Motor neuron (in vitro differentiated cells): ENCODE measurements around the gene CEP19. TPM values are rescaled to one million over a fixed set of nuclear protein-coding genes. Genes with fewer than 3 reads are reported as not detected.

Source experiments
- ATAC-seq, 8 experiments: fragments of 200-7000 bp; cut with Tn5 transposase; replicated peaks in 6 of 8; 2 replicates each; pipeline ENCODE4 v1.8.0; 2021; ENCODE audit warnings: mild to moderate bottlenecking in 8 of 8, moderate library complexity in 8 of 8
- H3K27ac ChIP-seq, 2 donors: fragments of 250-450 bp; sonication (Bioruptor Pico); 2 replicates each; pipeline ENCODE4 v1.9.0; 2021; ENCODE audit warnings: antibody characterized with exemption in 2 of 2, mild to moderate bottlenecking in 2 of 2, moderate library complexity in 1 of 2
- H3K4me1 ChIP-seq, 2 donors: fragments of 250-450 bp; sonication (Bioruptor Pico); replicated peaks in 1 of 2; 2 replicates each; pipeline ENCODE4 v1.6.1; 2021; ENCODE audit warnings: antibody characterized with exemption in 2 of 2, mild to moderate bottlenecking in 2 of 2, moderate library complexity in 1 of 2
- H3K4me3 ChIP-seq, 5 donors: fragments of 250-450 bp; sonication (Bioruptor Pico); 2 replicates each; pipeline ENCODE4 v1.9.0; 2021; ENCODE audit warnings: antibody characterized with exemption in 5 of 5, mild to moderate bottlenecking in 5 of 5, moderate library complexity in 4 of 5
- WGBS, 10 experiments: fragments of 450-650 bp; shearing (Covaris generic); methylation state at CpG; one replicate each; pipeline ENCODE4 v1.0.0; 2022; 5-methylcytosine and 5-hydroxymethylcytosine counted together
- in situ Hi-C, 9 experiments: fragments of 400-800 bp; cut with MboI; loops; one replicate each; pipeline ENCODE4 v1.15.0; 2021; ENCODE audit warnings: low sequenced_read_pairs in 9 of 9, low pct_unique_long_range_greater_than_20kb in 2 of 9; ENCODE audit not compliant: unreplicated experiment in 9 of 9
- total RNA-seq, 8 experiments: library from RNA; unstranded; fragments of 300-600 nt; gene quantifications; 2 replicates each; pipeline versions ENCODE4 v1.2.3 to v1.2.4, GENCODE V29; 2022

CEP19 gene
- total RNA-seq, 8 experiments from 2014 or later, result 1.9 to 13.6 (median 10.5) TPM

DNA sequence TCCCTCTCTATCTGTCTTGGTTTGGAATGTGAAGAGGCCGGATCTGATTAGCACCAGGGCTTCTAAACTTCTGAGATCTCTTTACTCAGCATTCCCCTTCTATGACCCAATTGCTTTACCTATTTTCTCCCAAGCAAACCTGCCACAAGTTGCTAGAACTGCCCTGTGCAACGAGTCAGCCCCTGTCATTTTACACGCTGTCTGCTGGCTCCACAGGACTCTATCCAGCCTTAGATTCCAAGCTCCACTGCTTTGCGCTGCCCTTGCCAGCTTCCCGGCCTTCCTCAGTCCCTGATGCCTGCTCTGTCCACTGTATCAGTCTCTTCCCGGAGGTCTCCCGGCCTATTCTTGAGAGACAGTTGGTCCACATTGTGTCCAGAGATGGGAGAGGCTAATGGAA is 12.3 kb downstream of the CEP19 start:
- 42 to 93% (median 73%) methylated on average over 3 to 7 of the region's 7 CpGs; no CpG with 5 or more reads in 1 of the 10 experiments for WGBS, 10 experiments
- Histone ChIP-seq H3K27ac (no peak overlapping the region), H3K4me1 (peaks cover 6 to 8% of the 10 kb centered on the region in 2 donors), H3K4me3 (no peak overlapping the region)
- ATAC-seq, result no peak
- in situ Hi-C loops, result no loop called here

DNA sequence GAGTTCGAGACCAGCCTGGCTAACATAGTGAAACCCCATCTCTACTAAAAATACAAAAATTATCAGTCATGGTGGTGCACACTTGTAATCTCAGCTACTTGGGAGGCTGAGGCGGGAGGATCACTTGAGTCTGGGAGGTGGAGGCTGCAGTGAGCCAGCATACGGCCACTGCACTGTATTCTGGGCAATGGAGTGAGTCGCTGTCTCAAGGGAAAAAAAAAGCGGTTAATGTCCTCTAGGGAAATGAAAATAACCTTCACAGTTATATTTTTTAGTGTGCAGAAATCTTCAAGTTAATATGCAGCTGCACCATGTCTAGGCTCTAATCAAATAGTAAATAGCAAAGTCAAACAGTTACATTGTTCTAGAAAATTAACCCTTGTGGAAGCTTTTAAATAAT is 14.8 kb downstream of the CEP19 start:
- WGBS, 10 experiments, result 83 to 100% (median 94%) methylated on average over 1 to 5 of the region's 5 CpGs; no CpG with 5 or more reads in 1 of the 10 experiments
- Histone ChIP-seq H3K4me1 (no peaks in the 10 kb centered on the region), H3K27ac (no peak overlapping the region), H3K4me3 (no peak overlapping the region)
- no peak for ATAC-seq
- in situ Hi-C loops, result no loop called here

DNA sequence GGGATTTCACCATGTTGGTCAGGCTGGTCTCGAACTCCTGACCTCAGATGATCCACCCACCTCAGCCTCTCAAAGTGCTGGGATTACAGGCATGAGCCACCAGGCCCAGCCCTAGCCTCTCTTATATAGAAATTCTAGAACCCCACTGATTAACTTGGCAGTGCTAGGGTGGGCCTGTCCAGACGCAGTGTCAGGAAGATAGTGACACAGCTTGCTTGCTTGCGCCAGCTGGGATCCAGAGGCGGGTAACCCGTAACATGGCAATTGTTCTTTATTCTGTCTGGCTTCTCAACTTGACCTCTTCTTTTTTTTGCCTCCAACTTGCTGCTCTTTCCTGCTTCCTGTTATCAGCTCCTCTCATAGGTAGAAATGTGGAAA is 16.2 kb downstream of the CEP19 start:
- 63 to 100% (median 100%) methylated on average over 1 to 4 of the region's 5 CpGs; no CpG with 5 or more reads in 5 of the 10 experiments for WGBS, 10 experiments
- Histone ChIP-seq H3K4me3 (no peak overlapping the region), H3K27ac (no peak overlapping the region), H3K4me1 (no peaks in the 10 kb centered on the region)
- no peak for ATAC-seq
- in situ Hi-C loops, result no loop called here

DNA sequence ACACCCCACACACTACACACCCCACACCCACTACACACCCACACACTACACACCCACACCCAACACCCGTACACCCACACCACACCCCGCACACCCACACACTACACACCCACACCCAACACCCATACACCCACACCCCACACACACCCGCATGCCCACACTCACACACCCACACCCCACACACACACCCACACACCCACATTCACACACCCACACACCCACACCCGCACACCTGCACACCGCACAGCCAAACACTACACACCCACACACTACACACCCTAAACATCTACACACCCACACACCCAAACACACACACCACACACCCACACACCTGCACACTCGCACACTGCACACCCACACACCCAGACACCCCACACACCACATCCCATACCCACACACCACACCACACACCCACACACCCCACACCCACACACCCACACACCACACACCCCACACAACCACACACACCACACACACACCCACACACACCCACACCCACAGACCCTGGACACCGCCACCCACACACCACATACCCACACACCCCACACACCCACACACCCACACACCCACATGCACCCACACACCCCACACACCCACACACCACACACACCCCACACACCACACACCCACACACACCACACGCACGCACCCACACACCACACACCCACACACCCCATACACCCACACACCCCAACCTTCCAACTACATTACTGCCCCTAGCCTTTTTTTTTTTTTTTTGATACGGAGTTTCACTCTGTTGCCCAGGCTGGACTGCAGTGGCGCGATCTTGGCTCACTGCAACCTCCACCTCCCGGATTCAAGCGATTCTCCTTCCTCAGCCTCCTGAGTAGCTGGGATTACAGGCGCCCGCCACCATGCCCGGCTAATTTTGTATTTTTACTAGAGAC is 16.9 kb downstream of the CEP19 start:
- H3K4me1 ChIP-seq, result no peaks in the 10 kb centered on the region
- H3K4me3 ChIP-seq, result no peak overlapping the region
- no peak for ATAC-seq
- 20 to 100% (median 97%) methylated on average over 1 to 8 of the region's 17 CpGs; no CpG with 5 or more reads in 5 of the 10 experiments for WGBS, 10 experiments
- in situ Hi-C loops, result no loop called here
- no peak overlapping the region for H3K27ac ChIP-seq

DNA sequence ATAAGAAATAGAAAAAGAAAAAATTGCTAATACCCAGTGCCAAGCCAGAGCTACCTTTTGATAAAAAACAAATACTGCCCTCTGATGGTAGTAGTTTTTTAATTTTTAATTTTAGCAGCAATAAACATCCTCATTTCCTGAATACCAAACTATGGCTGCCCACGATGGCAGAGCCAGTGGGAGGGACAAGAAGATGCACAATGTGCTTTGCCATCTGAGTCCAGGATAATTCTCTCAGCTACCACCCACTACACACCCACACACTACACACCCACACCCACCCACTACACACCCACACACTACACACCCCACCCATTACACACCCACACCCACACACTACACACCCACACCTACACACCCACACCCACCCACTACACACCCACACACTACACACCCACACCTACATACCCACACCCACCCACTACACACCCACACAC is 17.8 kb downstream of the CEP19 start:
- no peaks in the 10 kb centered on the region for H3K4me1 ChIP-seq
- no peak for ATAC-seq
- no peak overlapping the region for H3K27ac ChIP-seq
- H3K4me3 ChIP-seq, result no peak overlapping the region
- in situ Hi-C loops, result no loop called here
- WGBS, 10 experiments, result 0 to 44% (median 4%) methylated on average over 1 of the region's 1 CpG; no CpG with 5 or more reads in 4 of the 10 experiments

DNA sequence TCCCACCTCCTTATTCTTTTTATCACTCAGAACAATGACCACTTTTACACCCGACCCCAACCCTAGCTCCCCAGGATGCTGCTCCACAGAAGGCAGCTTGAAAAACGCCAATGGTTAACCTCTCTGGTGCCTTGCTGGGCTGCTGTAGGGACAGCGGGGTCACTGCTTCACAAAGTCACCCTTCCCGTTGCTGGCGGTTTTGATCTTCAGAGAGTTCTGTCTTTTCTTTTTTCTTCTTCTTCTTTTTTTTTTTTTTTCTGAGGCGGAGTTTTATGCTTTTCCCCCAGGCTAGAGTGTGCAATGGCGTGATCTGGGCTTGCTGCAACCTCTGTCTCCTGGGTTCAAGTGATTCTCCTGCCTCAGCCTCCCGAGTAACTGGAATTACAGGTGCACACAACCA is 20.7 kb downstream of the CEP19 start:
- no peak overlapping the region for H3K27ac ChIP-seq
- 24 to 88% (median 69%) methylated on average over 1 to 8 of the region's 8 CpGs for WGBS, 10 experiments
- ATAC-seq, result no peak
- in situ Hi-C loops, result no loop called here
- no peaks in the 10 kb centered on the region for H3K4me1 ChIP-seq
- H3K4me3 ChIP-seq, result no peak overlapping the region

DNA sequence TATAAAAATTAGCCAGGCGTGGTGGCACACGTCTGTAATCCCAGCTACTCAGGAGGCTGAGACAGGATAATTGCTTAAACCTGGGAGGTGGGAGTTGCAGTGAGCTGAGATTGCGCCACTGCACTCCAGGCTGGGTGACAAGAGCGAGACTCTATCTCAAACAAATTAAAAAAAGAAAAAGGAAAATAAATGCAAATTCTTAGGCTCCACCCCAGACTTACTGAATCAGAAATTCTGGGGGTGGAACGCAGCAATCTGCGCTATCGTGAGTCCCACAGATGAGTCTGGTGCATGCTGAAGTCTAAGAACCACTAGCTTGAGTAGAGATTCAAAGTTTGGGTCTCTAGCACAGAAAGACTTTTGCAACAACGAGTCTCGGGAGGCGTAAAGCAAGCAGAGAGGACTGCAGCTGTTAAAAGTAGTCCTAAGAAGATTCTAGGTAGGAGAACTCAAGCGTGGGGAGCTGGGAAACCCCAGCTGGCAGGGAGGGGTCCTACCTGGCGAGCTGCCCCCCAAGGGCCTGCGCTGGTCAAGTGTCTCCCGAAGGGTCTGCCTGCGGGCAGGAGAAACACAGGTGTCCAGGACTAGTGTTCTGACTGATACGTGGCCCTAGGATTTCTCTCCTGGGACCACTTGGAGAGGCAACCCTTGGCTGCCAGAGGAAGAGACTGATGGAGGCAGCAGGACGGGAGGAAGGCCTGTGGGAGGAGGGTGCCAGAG is 21.9 kb downstream of the CEP19 start:
- no peak overlapping the region for H3K27ac ChIP-seq
- no peak overlapping the region for H3K4me3 ChIP-seq
- 40 to 96% (median 83%) methylated on average over 1 to 9 of the region's 17 CpGs for WGBS, 10 experiments
- no peak for ATAC-seq
- no peaks in the 10 kb centered on the region for H3K4me1 ChIP-seq
- in situ Hi-C loops, result loop anchor here in 2 of 9 experiments (10.0 kb wide), 1 partner anchor 75 kb away; no protein-coding TSS in a partner anchor

DNA sequence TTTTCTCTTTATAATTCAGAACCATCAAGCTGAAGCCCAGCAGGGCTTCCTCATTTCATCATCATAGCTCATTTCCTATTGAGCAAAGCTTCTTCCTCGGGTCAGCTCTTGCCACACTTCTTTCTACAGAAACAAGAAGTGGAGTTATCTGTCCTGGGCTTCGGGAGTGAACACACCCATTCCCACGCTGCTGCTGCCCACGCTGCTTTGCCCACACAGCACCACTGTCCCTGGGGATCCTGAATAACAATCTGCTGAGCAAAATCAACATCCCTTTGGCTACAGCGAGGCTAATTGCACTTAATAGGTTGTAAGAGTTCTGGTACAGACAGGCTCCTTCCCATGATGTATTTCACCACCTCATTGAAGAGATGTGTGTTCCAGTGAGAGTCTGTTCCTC is 23.7 kb downstream of the CEP19 start:
- H3K27ac ChIP-seq, result no peak overlapping the region
- no peak overlapping the region for H3K4me3 ChIP-seq
- 0 to 80% (median 52%) methylated on average over 1 to 5 of the region's 5 CpGs; no CpG with 5 or more reads in 4 of the 10 experiments for WGBS, 10 experiments
- H3K4me1 ChIP-seq, result peaks cover 0 to 4% of the 10 kb centered on the region in 2 donors
- ATAC-seq, result no peak
- in situ Hi-C loops, result loop anchor here in 2 of 9 experiments (10.0 kb wide), 1 partner anchor 74 kb away; no protein-coding TSS in a partner anchor

DNA sequence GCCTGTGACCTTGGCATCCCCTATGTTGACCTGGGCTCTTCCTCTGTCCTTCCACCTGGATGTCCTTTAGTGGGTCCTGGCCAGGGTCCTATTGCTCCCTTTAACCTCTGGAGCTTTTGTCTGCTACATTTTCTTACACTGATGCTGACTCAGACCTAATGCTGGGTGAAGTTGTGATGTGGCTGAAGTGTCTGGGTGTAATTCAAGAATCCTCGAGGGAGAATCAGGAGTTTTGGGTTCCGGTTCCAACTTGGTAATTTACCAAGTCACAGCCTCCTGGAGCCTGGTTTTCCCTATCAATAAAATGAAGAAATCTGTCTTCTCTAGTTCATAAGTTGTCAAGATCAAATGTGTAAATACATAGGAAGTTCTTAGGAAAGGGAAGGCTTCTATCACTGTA is 25.6 kb downstream of the CEP19 start:
- in situ Hi-C loops, result loop anchor here in 2 of 9 experiments (10.0 kb wide), 1 partner anchor 72 kb away; no protein-coding TSS in a partner anchor
- H3K4me1 ChIP-seq, result peaks cover 0 to 4% of the 10 kb centered on the region in 2 donors
- WGBS, 10 experiments, result 0 to 100% (median 79%) methylated on average over 1 to 2 of the region's 2 CpGs; no CpG with 5 or more reads in 3 of the 10 experiments
- ATAC-seq, result no peak
- H3K4me3 ChIP-seq, result no peak overlapping the region
- H3K27ac ChIP-seq, result no peak overlapping the region

DNA sequence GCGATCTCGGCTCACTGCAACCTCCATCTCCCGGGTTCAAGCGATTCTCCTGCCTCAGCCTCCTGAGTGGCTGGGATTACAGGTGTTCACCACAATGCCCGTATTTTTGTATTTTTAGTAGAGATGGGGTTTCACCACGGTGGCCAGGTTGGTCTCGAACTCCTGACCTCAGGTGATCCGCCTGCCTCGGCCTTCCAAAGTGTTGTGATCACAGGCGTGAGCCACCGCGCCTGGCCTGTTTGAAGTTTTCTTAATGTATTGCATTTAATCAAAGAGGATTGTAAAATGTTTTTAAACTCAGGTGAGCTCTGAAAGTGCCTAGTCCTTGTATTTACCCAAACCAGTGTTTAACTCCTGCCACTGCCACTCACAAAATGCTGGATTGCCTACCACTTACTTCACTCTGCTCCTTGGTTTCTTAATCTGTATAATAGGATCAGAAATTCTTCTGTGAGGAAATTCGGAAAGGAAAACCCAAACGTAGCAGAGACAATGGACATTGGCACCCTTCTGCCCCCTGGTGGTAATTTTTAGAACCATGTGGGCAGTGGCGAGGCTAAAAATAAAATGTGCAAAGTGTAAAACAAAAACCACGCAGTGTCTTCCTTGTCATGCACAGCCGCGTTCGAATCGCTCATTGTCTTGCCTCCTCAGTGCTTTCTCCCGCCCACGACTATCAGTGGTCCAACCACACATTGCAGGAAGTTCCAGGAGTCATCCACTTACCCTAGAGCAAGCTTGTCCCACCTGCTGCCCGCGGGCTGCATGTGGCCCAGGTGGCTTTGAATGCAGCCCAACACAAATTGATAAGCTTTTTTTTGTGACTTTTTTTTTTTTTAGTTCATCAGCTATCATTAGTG is 27.3 kb downstream of the CEP19 start:
- in situ Hi-C loops, result loop anchor here in 2 of 9 experiments (10.0 kb wide), 1 partner anchor 70 kb away; no protein-coding TSS in a partner anchor
- ATAC-seq, result peak; percentile 57 to 89 (median 65)
- no peak overlapping the region for H3K4me3 ChIP-seq
- no peak overlapping the region for H3K27ac ChIP-seq
- 0 to 67% (median 24%) methylated on average over 1 to 20 of the region's 24 CpGs; no CpG with 5 or more reads in 2 of the 10 experiments for WGBS, 10 experiments
- H3K4me1 ChIP-seq, result peaks cover 0 to 4% of the 10 kb centered on the region in 2 donors

DNA sequence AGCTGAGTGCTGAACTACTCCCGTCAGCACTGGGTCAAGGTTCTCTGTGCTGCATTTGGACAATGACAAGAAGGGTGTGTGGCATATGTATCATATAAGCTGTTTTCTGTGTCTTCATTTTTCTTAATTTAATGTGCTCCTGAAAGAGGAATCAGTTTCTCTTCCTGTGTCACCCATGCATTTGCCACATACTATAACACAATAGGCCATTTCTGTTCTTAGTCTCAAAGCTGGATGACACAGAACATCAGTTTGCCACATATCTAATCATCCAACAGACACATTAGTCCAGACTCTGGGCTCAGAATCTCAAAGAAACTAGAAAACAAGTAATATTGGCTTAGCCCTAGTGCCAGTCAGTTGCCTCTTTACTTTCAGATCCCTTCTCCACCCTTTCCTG is 34.1 kb downstream of the CEP19 start:
- Histone ChIP-seq H3K27ac (no peak overlapping the region), H3K4me3 (no peak overlapping the region), H3K4me1 (no peaks in the 10 kb centered on the region)
- 50 to 100% (median 88%) methylated on average over 1 of the region's 1 CpG; no CpG with 5 or more reads in 4 of the 10 experiments for WGBS, 10 experiments
- ATAC-seq, result no peak
- in situ Hi-C loops, result no loop called here

DNA sequence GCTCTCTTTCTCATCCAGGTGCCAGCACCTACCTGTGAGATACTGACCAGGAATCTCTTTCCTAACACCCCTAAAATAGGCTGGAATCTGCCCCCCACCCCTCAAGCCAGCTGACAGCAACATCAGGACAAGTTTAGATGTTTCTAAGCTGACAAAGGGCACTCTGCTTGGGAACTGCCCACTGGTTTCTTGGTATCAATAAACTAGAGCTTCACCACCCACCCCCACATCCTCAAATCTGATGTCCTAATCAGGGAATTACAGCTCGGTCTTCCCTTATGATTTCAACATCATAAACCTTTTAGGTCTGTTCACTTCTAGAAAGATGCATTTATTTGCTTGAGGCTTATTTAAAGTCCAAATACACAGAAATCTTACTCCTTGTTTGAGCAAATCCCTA is 34.7 kb downstream of the CEP19 start:
- Histone ChIP-seq H3K4me3 (no peak overlapping the region), H3K27ac (no peak overlapping the region), H3K4me1 (no peaks in the 10 kb centered on the region)
- 0 to 100% (median 13%) methylated on average over 1 of the region's 1 CpG; no CpG with 5 or more reads in 5 of the 10 experiments for WGBS, 10 experiments
- in situ Hi-C loops, result no loop called here
- no peak for ATAC-seq
